ENCODE measurements around the gene EEIG2.
"Not testable (repeated sequence)": the region's sequence is repeated elsewhere in the genome, so short reads cannot be mapped to it uniquely, and the experiment has no call there.

The EEIG2 gene

DNA sequence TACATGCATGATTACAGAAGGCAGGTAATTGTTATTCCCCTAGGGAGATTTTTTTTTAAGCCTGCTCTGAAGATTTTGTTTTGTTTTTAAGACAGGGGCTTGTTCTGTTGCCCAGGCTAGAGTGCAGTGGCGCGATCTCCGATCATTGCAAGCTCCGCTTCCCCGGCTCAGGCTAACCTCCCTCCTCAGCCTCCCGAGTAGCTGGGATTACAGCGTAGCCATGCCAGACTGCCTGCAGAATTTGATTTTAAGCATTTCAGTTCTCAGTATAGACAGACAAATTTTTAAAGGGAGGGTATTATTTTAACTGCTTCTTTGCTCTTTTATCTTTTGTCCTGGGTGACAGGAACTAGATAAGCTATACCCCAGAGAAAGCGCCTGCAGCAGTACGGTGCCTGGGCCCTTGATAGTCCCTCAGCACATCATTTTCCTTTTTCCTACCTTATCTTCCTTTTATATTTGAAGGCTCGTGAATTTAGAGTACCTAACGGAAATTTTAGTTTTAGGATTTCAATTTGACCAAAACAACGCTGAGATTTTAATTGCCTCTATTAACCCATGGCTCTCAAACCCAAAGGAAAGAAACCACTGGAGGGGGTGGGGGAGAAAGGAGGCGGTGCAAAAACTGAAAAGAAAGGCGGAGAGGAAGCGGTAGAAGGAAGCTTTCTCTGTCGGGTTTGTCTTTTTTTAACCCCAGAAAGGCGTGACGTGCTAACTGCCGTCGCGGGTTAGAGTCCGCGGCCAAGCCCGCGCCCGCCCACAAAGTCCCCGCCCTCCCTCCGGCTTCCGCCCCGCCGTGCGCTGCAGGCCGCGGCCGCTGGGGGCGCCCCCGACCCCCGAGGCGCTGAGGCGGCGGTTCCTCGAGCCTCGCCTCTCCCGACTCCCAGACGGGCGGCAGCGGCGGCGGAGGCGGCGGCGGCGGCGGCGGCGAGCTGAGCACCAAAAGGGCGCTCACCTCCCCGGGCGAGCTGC is at the start of gene EEIG2:
Gene EEIG2 (plus strand): TSS at position 886 of the 972 bp plus-strand sequence. CDS start 329 bp downstream, outside the sequence.
- DNase-seq (ENCODE audit: low read depth, low spot score): no peak
- no peak within 1 kb of the TSS for H3K27ac ChIP-seq

DNA sequence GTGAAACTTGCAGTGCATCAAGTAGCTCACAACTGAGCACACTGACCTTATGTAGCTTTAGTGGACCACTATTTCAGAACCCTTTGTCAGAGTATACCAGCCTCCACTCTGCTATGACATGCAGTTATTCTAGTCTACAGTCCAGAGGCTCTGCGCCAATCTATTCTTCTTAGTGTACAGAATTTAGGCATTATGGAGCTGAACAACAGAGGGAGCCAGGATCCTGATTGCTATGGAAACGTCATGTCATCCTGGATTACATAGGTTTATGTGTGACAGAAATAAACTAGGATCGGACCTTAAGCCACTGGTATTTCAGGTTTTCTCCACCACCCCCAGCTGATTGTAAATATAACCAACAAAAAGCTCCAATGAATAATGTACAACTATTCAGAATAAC is 48.1 kb upstream of the EEIG2 start:
- no peak overlapping the region for H3K27ac ChIP-seq
- DNase-seq (ENCODE audit: low read depth, low spot score): no peak

DNA sequence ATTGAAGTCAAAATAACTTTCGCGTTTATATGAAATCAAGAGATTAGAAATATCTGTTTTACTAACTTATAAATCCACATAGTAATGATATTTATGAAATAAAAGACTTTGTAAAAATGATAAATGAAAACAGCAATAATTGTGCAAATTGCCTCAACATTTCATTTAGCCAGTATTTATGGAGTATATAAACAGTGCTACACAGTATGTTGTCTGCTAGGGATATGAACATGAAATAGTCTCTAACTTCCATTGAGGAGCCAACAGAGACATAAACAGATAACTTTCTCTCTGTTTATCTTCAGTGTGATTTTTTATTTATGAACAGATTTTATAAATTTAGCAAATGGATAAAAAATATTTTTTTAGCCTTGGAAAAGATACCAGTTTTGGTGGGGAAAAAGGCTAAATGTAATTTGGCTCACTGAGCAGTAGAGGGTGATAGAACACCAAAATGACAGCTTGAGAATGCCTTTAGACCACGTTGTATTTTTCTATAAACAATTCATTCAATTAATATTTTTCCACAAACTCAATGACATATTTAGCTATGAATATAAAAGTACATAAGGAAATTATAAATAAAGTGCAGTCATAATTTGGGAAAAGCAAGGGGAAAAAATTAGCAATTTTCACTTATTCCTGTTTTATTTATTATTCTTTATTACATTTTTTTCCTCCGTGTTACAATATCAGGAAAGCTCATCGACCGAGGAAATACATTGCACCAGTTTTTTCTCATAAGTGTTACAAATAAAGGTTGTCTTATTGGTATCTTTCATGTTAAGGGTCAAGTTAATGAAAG is 47.5 kb upstream of the EEIG2 start:
- no peak for DNase-seq (ENCODE audit: low read depth, low spot score)
- H3K27ac ChIP-seq: no peak overlapping the region

DNA sequence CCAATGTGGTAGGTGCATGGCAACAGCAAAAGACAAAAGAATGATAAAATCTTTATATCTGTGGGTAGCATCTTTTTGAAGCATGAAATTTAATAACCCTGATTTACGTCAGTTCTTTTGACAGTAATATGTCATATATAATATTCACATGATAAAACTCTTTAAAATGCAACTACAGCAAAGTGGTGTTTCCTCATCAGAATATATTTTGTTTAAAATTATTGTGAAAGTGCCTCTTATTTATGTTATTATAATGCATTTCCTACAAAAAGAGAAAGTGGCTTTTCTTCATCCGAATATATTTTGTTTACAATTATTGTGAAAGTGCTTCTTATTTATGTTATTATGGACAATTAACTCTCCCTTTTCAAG is 46.9 kb upstream of the EEIG2 start:
- no peak for DNase-seq (ENCODE audit: low read depth, low spot score)

DNA sequence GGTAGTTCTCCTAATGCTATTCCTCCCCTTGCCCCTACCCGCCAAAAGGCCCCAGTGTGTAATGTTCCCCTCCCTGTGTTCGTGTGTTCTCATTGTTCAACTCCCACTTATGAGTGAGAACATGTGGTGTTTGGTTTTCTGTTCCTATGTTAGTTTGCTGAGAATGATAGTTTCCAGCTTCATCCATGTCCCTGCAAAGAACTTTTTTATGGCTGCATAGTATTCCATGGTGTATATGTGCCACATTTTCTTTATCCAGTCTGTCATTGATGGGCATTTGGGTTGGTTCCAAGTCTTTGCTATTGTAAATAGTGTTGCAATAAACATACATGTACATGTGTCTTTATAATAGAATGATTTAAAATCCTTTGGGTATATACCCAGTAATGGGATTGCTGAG is 46.0 kb upstream of the EEIG2 start:
- not testable (repeated sequence) for H3K27ac ChIP-seq; DNase-seq (ENCODE audit: low read depth, low spot score)

More for the DNA sequence above, 46.9 kb upstream of the EEIG2 start:
- no peak overlapping the region for H3K27ac ChIP-seq

DNA sequence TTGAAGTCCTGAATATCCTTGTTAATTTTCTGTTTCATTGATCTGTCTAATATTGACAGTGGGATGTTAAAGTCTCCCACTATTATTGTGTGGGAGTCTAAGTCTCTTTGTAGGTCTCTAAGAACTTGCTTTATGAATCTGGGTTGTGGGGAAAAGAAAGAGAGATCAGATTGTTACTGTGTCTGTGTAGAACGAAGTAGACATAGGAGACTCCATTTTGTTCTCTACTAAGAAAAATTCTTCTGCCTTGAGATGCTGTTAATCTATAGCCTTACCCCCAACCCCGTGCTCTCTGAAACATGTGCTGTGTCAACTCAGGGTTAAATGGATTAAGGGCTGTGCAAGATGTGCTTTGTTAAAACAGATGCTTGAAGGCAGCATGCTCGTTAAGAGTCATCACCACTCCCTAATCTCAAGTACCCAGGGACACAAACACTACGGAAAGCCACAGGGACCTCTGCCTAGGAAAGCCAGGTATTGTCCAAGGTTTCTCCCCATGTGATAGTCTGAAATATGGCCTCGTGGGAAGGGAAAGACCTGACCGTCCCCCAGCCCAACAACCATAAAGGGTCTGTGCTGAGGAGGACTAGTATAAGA is 42.5 kb upstream of the EEIG2 start:
- not testable (repeated sequence) for DNase-seq (ENCODE audit: low read depth, low spot score); H3K27ac ChIP-seq

DNA sequence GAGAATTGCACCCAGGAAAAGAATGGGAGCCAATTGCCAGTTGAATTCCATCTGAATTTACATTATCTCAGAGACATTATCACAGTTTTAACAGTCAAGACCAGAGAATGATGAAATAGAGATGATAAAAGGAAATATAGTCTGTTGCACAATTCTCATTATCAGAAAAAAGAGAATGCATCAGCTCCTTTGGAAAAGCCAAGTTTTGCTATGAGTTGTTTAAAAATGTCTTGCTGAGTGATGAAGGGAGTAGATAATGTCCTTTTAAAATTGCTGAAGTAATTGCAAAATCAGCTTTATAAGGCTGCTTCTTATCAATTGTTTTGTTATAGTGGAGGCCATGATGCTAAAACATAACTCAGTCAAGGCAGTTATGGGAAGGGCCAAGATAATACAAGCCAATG is 37.9 kb upstream of the EEIG2 start:
- no peak overlapping the region for H3K27ac ChIP-seq
- no peak for DNase-seq (ENCODE audit: low read depth, low spot score)

DNA sequence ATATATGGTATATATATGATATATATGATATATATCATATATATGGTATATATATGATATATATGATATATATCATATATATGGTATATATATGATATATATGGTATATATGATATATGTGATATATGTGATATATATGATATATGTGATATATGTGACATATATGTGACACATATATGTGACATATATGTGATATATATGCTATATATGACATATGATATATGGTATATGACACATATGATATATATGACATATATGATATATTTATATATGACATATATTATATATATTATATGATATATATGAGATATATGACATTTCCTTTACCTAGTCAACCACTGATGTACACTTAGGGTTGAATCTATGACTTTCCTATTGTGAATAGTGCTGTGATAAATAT is 36.1 kb upstream of the EEIG2 start:
- no peak overlapping the region for H3K27ac ChIP-seq
- no peak for DNase-seq (ENCODE audit: low read depth, low spot score)

DNA sequence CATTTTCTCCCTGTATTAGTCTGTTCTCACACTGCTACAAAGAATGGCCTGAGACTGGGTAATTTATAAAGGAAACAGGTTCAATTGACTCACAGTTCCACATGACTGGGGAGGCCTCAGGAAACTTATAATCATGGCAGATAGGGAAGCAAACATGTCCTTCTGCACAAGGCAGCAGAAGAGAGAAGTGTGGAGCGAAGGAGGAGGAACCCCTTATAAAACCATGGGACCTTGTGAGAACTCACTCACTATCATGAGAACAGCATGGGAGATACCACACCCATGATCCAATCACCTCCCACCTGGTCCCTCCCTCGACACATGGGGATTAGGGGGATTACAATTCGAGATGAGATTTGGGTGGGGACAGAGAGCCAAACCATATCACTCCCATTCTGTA is 35.2 kb upstream of the EEIG2 start:
- no peak overlapping the region for H3K27ac ChIP-seq

DNA sequence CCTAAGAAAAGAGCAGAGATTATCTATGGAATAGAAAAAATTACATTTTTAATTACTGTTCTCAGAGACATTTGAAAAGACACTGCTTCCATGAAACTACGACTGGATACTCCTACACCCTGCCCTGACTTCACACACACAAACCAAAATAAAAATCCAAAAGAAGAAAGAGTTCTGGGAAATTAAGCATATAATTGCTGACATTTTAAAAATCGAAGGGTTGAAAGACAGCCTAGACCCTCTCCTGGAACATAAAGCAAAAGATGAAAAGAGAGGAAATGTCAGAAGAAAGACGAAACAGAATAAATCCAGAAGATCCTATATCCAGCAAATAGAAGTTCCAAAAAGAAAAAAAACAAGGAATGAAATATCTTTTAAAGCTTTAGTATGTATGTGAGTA is 32.8 kb upstream of the EEIG2 start:
- no peak overlapping the region for H3K27ac ChIP-seq
- no peak for DNase-seq (ENCODE audit: low read depth, low spot score)

More for the DNA sequence above, 35.2 kb upstream of the EEIG2 start:
- DNase-seq (ENCODE audit: low read depth, low spot score): no peak

DNA sequence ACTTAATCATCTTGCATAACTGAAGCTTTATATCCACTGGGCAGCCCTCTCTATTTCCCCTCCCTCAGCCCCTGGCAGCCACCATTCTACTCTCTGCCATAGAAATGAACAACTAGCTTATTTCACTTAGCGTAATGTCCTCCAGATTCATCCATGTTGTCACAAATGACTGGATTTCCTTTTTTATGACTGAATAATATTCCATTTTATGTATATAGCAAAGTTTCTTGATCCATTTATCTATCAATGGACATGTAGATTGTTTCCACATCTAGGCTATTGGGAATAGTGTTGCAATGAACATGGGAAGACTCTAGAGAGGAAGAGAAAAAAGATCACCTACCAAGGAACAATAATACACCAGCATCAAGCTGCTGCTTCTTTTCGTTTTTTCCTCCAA is 32.1 kb upstream of the EEIG2 start:
- H3K27ac ChIP-seq: no peak overlapping the region
- DNase-seq (ENCODE audit: low read depth, low spot score): no peak

DNA sequence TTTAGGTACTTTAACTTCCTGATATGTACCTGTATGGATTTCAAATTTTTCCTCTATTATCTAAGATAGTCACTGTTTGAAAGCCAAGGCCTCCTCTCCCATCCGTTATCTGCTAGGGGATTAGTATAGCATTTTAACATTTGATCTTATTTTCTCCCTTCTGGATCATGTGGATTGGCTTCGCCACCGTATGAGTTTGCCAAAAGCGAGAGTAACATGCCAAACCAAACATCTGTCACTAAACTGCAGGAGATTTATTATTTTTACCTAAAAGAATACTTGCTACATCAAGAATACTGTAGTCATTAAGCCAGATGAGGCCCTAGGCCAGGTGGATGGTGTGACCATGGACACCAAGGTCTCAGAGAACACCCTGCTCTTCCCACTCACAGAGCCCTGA is 28.5 kb upstream of the EEIG2 start:
- H3K27ac ChIP-seq: no peak overlapping the region
- DNase-seq (ENCODE audit: low read depth, low spot score): no peak

DNA sequence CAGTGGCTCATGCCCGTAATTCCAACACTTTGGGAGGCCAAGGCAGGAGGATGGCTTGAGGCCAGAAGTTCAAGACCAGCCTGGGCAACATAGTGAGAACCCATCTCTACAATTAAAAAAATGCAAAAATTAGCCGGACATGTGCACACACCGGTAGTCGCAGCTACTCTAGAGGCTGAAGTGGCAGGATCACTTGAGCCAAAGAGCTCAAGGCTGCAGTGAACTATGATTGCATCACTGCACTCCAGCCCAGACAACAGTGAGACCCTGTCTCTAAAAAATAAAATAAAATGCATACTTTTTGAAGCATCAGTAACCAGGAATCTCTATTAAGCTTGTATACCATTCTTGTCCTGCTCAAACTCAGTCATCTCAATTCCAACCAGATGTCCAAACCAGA is 27.2 kb upstream of the EEIG2 start:
- no peak overlapping the region for H3K27ac ChIP-seq
- DNase-seq (ENCODE audit: low read depth, low spot score): no peak

DNA sequence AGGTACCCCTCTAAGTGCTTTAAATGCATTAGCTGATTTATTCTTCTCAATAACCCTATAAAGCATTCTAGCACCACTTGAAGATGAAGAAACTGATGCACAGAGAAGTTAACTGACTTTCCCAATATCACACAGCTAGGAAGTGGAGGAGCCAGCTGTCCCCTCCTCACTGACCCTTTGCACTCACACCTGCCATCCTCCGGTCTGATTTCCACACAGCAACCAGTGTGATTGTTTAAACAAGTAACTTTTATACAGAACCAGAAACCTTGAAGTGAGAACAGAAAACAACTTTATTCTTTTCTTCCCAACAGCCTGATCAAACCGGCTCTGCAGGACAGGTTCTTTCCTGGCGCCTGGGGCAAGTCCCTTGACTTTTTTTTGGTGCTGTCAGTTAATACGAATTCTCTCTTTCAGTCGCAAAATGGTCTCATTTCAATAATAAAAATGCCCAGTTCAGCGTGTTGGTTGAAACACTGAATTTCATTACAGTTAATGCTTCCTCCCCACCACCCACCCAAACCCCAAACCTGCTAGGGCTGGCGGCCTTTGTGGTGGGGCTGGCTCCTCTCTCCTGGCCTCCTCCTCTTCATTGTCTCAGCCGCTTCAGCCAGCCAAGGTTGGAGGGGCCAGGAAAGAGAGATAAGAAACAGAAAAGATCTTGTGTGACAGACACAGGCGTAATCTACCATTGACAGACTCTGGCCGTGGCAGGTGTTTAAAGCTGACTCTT is 26.4 kb upstream of the EEIG2 start:
- no peak overlapping the region for H3K27ac ChIP-seq
- DNase-seq (ENCODE audit: low read depth, low spot score): no peak

DNA sequence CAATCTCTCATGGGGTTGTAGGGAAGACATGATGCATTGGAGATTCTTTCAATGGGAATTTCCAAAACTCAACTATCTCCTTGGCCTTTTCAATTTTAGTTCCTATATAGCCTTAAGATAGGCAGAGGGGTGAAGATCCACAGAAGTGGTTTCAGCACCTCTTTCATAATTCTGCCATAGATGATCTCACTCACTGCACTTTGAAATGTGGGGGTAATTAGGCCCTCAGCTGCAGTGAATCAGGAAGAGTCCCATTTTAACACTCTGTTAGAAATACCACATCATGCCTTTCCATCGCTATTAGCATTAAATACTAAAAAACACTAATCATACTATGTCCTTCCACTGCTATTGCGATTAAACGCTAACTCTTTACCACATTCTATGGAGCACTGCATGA is 25.1 kb upstream of the EEIG2 start:
- no peak for DNase-seq (ENCODE audit: low read depth, low spot score)
- no peak overlapping the region for H3K27ac ChIP-seq

DNA sequence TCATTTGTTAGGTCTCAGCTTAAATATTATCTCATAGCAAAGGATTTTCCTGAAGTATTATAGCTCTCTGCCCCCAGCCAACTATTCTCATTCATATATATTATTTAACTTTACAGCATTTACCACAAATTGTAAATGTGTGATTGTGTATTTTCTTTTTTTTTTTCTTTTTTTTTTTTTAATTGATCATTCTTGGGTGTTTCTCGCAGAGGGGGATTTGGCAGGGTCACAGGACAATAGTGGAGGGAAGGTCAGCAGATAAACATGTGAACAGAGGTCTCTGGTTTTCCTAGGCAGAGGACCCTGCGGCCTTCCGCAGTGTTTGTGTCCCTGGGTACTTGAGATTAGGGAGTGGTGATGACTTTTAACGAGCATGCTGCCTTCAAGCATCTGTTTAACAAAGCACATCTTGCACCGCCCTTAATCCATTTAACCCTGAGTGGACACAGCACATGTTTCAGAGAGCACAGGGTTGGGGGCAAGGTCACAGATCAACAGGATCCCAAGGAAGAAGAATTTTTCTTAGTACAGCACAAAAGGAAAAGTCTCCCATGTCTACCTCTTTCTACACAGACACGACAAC is 24.5 kb upstream of the EEIG2 start:
- not testable (repeated sequence) for DNase-seq (ENCODE audit: low read depth, low spot score); H3K27ac ChIP-seq

DNA sequence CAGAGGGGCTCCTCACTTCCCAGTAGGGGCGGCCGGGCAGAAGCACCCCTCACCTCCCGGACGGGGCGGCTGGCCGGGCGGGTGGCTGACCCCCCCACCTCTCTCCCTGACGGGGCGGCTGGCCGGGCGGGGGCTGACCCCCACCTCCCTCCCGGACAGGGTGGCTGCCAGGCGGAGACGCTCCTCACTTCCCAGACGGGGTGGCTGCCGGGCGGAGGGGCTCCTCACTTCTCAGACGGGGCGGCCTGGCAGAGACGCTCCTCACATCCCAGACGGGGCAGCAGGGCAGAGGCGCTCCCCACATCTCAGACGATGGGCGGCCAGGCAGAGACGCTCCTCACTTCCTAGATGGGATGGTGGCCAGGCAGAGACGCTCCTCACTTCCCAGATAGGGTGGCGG is 23.9 kb upstream of the EEIG2 start:
- not testable (repeated sequence) for H3K27ac ChIP-seq; DNase-seq (ENCODE audit: low read depth, low spot score)

DNA sequence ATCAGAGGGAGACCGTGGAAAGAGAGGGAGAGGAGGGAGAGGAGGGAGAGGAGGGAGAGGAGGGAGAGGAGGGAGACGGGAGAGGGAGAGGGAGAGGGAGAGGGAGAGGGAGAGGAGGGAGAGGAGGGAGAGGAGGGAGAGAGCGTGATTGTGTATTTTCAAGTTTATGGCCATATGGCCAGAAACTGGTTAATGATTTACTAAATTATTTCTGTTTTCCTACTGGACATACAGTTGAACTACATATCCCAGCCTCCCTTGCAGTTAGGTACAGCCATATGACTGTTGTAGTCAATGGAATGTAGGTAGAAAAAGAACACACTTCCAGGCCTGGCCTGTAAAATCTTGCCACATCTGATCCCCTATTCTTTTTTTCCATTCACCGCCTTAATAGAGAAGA is 23.1 kb upstream of the EEIG2 start:
- DNase-seq (ENCODE audit: low read depth, low spot score): not testable (repeated sequence)

DNA sequence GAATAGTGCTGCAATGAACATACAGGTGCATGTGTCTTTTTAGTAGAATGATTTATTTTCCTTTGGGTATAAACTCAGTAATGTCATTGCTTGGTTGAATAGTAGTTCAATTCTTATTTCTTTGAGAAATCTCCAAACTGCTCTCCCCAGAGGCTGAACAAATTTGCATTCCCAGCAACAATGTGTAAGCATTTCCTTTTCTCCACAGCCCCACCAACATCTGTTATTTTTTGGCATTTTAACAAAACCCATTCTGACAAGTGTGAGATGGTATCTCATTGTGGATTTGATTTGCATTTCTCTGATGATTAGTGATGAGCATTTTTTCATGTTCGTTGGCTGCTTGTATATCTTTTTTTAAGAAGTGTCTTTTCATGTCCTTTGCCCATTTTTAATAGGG is 21.9 kb upstream of the EEIG2 start:
- H3K27ac ChIP-seq: no peak overlapping the region
- DNase-seq (ENCODE audit: low read depth, low spot score): no peak

More for the DNA sequence above, 23.1 kb upstream of the EEIG2 start:
- H3K27ac ChIP-seq: not testable (repeated sequence)

DNA sequence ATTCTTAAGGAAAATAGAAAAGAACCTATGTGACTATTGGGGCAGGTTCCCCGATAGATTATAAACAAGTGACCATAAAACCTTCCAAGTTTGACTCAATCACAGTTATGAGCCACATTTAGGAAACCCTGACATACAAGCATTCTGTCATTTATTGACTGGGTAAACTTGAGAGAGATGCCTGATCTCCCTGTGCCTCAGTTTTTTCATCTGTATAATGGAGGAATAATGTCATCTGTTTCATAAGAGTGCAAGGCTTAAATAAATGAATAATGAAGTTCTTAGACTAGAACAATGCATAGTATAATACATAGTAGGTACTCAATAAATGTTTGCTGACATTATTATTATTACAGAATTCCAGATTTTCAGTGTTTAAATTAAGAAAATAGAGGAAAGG is 18.9 kb upstream of the EEIG2 start:
- no peak overlapping the region for H3K27ac ChIP-seq
- no peak for DNase-seq (ENCODE audit: low read depth, low spot score)

Measured in epithelial cell of prostate (primary cell).